SIG-M5 (cell line): ENCODE measurements around the gene AGGF1.
A peak's percentile ranks its signal among the peaks of the same experiment; 100 is the strongest.
"Not testable (repeated sequence)": the region's sequence is repeated elsewhere in the genome, so short reads cannot be mapped to it uniquely, and the experiment has no call there.

ENCODE experiments used
- DNase-seq: peaks from one replicate; lab custom pipeline; 2025; lab: John Stamatoyannopoulos, UW

AGGF1 gene

GRCh38 chr5:77022511-77023417, 7.4 kb upstream of the AGGF1 start:
- no peak for DNase-seq

- no peak for DNase-seq
Measured at GRCh38 chr5:77024490-77024889, 5.7 kb upstream of the AGGF1 start.

GRCh38 chr5:77028631-77029375, 1.4 kb upstream of the AGGF1 start:
- DNase-seq, result no peak

GRCh38 chr5:77029376-77029885, 773 bp upstream of the AGGF1 start:
- no peak for DNase-seq

DNA sequence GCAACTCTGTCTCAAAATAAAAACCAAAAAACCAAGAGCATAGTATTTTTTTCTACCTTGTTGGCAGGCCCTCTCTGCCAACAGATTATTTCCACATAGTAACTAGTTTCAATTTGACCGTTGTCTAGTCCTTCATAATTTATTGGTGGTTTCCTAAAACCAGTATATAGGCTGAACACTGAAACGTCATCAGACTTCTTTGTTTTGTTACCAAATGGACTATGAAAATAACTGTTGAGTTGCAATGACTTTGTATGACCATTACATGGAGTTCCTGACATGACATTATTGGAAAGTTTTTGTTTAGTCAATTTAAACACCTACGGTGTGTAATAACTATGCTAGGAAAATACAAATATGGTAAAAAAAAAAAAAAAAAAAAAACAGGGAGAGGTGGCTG, 1.7 kb downstream of the AGGF1 start:
- no peak for DNase-seq

DNA sequence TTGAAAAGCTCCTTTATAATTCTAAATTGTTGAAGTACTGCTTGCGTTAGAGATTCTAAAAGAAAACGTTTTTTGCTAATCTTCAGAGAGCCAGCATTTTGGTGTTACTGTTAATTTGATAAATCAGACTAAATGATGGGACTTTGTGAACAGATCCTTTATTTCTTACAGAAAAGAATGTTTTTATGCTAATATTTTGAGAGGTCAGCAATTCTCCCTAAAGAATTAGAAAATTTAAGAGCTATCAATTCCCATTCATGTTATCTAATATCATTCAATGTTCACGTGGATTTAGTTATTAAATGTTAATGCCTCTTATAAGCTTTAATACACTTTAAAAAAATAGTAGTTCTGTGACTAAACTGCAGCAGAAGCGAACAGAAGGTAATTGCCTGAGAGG, 2.4 kb downstream of the AGGF1 start:
- no peak for DNase-seq

GRCh38 chr5:77033338-77033737, 3.1 kb downstream of the AGGF1 start:
- DNase-seq, result no peak

GRCh38 chr5:77035950-77036349, 5.7 kb downstream of the AGGF1 start:
- DNase-seq, result no peak

GRCh38 chr5:77046416-77047073, 16.3 kb downstream of the AGGF1 start:
- DNase-seq, result no peak

DNA sequence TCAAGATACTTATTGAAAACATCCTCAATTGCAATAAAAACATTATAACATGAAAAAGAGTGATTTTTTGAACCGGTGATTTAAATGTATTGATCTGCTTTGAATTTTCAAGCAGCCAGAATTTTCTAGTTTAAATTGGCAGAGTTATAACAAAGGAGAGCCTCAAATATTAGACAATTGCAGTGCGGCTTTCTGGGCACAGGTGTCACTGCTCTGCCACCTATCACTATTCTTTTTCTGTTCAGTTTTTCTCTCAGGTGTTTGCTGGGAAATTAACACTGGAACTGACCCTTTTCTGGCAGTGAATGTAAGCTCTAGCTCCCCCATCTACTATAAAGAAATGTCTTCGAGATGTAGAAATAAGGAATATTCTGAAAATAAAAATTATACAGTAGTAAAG, 33.8 kb downstream of the AGGF1 start:
- no peak for DNase-seq

- DNase-seq, result peak; percentile 41
Measured at GRCh38 chr5:77065256-77065655, 35.1 kb downstream of the AGGF1 start.

DNA sequence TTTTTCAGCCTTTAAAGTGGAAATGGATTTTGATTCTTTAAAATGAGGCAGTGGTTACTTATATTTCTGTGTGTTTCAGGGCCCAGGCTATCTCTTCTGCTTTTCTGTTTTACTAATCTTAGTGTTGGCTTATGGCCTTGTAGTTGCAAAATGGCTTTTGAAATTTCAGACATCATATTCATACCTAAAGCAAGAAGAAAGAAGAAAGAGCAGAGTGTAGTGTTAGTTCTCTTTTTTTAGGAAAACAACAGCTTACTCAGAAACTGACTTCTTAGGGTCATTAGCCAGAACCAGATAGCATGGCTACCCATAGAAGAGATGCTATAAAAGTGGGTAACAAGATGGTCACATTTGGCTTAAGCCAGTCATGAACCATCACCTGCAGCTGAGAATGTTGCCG, 36.0 kb downstream of the AGGF1 start:
- peak; percentile 27 for DNase-seq

DNA sequence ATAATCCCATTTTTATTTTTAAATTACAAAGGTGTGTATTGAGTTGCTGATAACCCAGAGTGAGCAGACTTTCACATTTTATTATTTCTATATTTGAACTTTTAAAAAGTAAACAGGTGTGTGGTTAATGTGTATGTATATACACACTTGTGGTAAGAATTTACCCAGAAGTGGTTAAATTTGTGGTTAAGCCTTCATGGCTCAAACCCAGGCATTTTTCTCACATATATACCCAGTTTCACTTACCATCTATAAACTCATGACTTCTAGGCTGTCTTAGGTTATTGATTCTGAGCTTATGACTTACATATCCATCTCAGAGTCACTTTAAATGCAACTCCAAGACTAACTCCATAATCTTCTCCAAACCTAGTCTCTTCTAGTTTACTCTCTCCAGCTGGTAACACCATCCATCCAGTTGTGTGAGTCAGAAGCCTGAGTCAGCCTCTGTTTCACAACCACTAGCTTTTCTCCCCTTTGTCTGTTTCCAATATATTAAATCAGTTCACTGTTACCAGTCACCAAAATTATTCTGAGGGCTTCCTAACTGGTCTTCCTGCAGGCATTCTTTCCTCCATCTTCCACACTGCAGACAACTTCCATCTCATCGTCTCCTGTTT, 36.7 kb downstream of the AGGF1 start:
- no peak for DNase-seq

DNA sequence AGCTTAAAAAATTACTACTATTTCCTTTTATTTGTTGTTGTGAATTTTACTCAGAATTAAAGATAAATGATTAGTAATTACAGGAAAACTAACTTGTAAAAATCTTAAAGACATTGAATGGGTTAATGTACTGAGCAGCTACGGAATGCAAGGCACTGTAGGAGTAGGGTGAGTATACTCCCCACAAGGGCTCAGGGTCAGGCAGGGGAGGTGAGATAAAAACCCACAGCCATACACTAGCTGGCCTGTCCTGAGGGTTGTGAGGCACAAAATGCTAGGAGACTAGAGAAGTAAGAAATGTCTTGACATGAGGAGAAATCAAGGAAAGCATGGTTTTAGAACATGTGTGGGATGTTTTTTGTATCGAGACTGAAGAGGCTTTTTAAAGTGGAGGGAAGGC, 43.5 kb downstream of the AGGF1 start:
- DNase-seq, result no peak

DNA sequence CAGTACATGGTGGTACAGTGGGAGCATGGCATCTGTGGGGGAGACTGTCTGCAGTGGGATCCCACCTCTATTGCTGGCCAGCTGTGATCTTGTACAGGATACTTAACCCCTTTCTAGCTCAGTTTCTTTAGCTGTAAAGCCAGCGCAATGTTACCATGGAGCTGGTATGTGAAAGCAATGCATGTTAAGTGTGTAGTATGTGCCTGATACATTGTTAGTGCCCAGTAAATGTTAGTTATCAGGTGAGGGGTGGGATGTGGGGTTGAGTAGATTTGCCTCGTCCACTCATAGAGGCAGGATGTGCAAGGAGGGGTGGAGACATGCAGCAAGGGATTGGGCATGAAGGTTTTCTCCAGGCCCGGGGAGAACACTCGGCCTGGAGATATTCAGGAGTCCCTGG, 44.5 kb downstream of the AGGF1 start:
- DNase-seq, result no peak

- no peak for DNase-seq
Measured at GRCh38 chr5:77076961-77077828, 47.0 kb downstream of the AGGF1 start.

- no peak for DNase-seq
Measured at GRCh38 chr5:77077829-77078176, 47.6 kb downstream of the AGGF1 start.

GRCh38 chr5:77080479-77080878, 50.3 kb downstream of the AGGF1 start:
- DNase-seq, result not testable (repeated sequence)

- DNase-seq, result no peak
Measured at GRCh38 chr5:77080905-77081304, 50.7 kb downstream of the AGGF1 start.

DNA sequence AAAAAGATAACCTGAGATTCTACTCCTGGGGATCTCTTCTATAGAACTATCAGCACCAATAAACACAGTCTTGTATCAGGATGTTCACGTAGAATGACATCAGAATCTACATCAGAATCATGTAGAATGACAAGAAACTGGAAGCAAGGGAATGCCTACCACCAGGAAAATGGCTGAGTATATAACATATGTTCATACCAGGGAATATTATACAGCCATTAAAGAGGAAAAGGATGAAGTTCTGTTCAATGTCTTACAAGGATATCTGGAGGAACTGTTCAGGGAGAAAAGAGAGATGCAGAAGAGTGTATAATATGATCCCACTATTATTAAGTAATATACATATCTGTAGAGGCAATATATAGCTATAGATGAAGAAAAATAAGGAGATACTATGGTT, 52.1 kb downstream of the AGGF1 start:
- no peak for DNase-seq

DNA sequence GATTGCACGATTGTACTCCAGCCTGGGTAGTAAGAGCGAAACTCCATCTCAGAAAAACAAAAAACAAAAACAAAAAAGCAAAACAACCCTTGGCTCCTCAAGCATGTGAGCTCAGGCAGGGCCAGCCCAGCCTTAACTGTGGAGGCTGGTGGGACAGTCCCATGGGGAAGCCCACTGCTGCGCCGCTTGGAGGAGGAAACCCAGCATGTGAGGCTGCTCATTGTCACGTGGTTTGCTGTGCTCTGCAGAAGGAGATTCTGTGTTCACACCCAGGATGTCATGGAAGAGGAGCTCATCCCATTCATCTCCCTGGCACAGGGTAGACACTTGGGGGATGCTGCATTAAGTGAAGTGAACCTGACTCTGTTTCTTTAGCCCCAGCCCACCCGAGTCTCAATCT, 52.9 kb downstream of the AGGF1 start:
- DNase-seq, result no peak
